ENCODE data around the gene ZIM2. TPM values are rescaled to one million over a fixed set of nuclear protein-coding genes. Genes with fewer than 3 reads are reported as not detected.
"Not testable (repeated sequence)": the region's sequence is repeated elsewhere in the genome, so short reads cannot be mapped to it uniquely, and the experiment has no call there.

The ZIM2 gene
- total RNA-seq, 4 donors from 2014 or later: 0.67 to 6.5 (median 1.8) TPM

DNA sequence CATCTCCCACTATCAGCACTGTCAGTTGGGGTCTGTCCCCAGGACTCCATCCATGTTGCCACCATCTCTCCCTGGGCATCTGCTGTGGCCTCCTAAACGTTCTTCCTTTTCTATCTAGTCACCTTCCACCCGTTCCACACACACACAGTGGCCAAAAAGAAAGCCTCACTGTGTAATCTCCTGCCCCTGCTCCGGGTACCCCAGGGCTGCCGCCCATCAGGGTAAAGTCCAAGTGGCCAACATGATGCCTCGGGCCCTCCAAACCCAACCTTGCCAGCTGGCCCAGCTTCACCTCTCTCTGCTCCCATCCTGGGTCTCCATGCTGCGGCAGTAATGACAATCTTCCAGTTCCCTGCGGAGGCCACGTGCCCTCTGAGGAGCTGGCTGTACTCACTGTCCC is 29.4 kb upstream of the ZIM2 start:
- Histone ChIP-seq H3K9me3 (no peaks in the 10 kb centered on the region), H3K4me3 (replicated peaks in 1 of 3) (no peak overlapping the region), H3K36me3 (no peaks in the 10 kb centered on the region), H3K4me1 (peaks cover 4 to 6% of the 10 kb centered on the region in 2 donors), H3K27ac (no peak overlapping the region), H3K27me3 (no peaks in the 10 kb centered on the region)
- TF ChIP-seq, protein P1, sequence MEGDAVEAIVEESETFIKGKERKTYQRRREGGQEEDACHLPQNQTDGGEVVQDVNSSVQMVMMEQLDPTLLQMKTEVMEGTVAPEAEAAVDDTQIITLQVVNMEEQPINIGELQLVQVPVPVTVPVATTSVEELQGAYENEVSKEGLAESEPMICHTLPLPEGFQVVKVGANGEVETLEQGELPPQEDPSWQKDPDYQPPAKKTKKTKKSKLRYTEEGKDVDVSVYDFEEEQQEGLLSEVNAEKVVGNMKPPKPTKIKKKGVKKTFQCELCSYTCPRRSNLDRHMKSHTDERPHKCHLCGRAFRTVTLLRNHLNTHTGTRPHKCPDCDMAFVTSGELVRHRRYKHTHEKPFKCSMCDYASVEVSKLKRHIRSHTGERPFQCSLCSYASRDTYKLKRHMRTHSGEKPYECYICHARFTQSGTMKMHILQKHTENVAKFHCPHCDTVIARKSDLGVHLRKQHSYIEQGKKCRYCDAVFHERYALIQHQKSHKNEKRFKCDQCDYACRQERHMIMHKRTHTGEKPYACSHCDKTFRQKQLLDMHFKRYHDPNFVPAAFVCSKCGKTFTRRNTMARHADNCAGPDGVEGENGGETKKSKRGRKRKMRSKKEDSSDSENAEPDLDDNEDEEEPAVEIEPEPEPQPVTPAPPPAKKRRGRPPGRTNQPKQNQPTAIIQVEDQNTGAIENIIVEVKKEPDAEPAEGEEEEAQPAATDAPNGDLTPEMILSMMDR (IDR thresholded peaks at IDR 0.05): no peak
- no peak for TF ChIP-seq POLR2A (IDR thresholded peaks at IDR 0.05)
- intact Hi-C loops (cut with DNase I): no loop called here
- 86 to 88% methylated on average over 8 of the region's 8 CpGs for WGBS, 2 donors
- no peak for DNase-seq

DNA sequence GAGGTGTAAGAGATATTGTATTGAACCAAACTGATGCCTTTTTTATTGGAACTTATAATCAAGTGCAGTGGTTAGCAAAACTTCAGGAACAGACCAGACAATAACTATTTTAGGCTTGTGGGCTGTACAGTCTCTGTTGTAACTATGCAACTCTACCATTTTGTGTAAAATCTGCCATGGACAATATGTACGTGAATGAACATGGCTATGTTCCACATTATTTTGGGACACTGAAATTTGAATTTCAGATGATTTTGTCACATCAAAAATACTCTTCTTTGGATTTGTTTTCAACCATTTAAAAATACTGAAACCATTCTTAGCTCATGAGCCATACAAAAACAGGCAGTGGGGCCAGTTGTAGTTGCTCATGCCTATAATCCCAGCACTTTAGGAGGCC is 27.9 kb upstream of the ZIM2 start:
- intact Hi-C loops (cut with DNase I): no loop called here
- Histone ChIP-seq H3K36me3 (no peaks in the 10 kb centered on the region), H3K27ac (no peak overlapping the region), H3K9me3 (no peaks in the 10 kb centered on the region), H3K27me3 (no peaks in the 10 kb centered on the region), H3K4me1 (peaks cover 4 to 6% of the 10 kb centered on the region in 2 donors), H3K4me3 (replicated peaks in 1 of 3) (no peak overlapping the region)
- TF ChIP-seq POLR2A (IDR thresholded peaks at IDR 0.05): no peak
- TF ChIP-seq, protein P1 (IDR thresholded peaks at IDR 0.05): no peak
- 97 to 100% methylated on average over 1 of the region's 1 CpG for WGBS, 2 donors
- no peak for DNase-seq

DNA sequence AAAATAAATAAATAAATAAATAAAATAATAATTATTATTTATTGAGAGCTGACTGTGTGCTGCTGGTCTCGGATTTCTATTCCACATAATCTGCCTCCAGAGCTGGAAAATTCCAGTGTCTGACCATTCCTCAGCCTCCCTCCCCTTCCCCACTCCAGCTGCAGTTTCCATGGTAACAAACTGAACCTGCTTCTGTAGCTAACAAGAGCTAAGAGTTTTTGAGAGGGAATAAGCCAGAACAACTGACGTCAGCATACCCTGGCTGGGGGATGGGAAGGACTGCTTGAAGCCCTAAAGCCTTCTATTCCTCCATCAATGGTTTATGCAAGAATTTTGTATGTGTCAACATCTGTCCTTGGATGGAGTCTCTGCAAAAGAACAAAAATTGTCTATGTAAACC is 26.0 kb upstream of the ZIM2 start:
- H3K36me3 ChIP-seq: no peaks in the 10 kb centered on the region
- no peak for TF ChIP-seq POLR2A (IDR thresholded peaks at IDR 0.05)
- TF ChIP-seq, protein P1 (IDR thresholded peaks at IDR 0.05): no peak
- peak overlapping the region in 1 of 3 donors; percentile 22 for H3K27ac ChIP-seq
- no peaks in the 10 kb centered on the region for H3K9me3 ChIP-seq
- intact Hi-C loops (cut with DNase I): no loop called here
- peak; percentile 81 to 90 for DNase-seq
- 10 to 12% methylated on average over 2 of the region's 2 CpGs for WGBS, 2 donors
- peaks cover 4 to 6% of the 10 kb centered on the region in 2 donors for H3K4me1 ChIP-seq
- no peaks in the 10 kb centered on the region for H3K27me3 ChIP-seq
- H3K4me3 ChIP-seq (replicated peaks in 1 of 3): no peak overlapping the region

DNA sequence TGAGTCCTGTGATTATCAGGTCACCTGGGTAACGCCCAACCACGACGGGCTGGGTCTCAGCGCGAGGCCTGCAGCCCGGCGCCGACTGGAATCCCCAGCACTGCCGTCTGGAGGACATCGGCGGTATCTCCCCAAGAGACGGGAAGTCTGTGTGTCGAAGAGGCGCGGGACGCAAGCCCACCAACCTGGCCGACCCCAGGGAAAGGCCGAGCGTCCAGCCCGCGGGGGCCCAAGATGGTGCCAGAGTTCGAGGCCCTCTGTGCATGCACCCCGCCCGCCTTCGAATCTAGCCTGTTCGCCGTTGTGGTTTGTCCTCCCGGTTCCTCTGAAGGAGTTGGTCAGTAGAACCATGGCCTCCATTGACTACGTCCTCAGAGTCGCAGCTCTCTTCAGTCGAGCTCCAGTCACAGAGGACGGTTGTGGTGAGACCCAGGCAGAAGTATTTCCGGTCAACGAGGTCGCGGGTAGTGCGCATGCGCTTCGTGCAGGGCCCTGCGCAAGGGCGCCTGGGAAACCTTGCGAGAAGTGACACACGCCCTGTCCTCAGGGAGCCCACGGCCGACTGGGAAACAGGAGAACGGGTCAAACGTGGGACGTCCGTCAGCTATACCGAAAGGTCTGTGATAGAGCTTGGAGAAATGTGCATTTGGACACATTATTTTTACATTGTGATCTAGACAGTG is 24.1 kb upstream of the ZIM2 start:
- no peak overlapping the region for H3K27ac ChIP-seq
- no peaks in the 10 kb centered on the region for H3K27me3 ChIP-seq
- no peak for DNase-seq
- TF ChIP-seq POLR2A (IDR thresholded peaks at IDR 0.05): no peak
- no peaks in the 10 kb centered on the region for H3K9me3 ChIP-seq
- H3K36me3 ChIP-seq: no peaks in the 10 kb centered on the region
- no peak overlapping the region for H3K4me3 ChIP-seq (replicated peaks in 1 of 3)
- intact Hi-C loops (cut with DNase I): no loop called here
- peaks cover 4 to 6% of the 10 kb centered on the region in 2 donors for H3K4me1 ChIP-seq
- WGBS, 2 donors: 73 to 77% methylated on average over 33 to 48 of the region's 50 CpGs

DNA sequence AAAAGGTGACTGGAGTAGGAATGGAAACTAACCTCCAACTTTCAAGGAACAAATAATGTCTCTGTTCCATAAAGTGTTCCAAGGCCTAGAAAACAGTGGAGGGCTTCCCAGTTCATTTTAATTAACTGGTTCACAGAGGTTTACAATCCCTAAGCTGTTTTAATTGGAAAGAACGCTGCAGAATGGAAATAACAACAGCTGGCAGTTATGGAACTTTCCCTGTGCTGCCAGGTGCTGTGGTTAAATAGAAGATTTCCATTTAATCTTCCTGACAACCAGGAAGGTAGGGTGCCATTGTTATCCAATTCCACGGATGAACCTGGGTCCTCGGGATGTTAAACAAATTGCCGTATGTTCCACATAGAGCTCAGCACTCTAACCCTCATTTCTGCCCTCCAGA is 22.2 kb upstream of the ZIM2 start:
- no peaks in the 10 kb centered on the region for H3K27me3 ChIP-seq
- H3K4me1 ChIP-seq: peaks cover 4 to 6% of the 10 kb centered on the region in 2 donors
- H3K4me3 ChIP-seq (replicated peaks in 1 of 3): no peak overlapping the region
- no peak for DNase-seq
- TF ChIP-seq, protein P1 (IDR thresholded peaks at IDR 0.05): no peak
- no peak for TF ChIP-seq POLR2A (IDR thresholded peaks at IDR 0.05)
- H3K27ac ChIP-seq: no peak overlapping the region
- no peaks in the 10 kb centered on the region for H3K36me3 ChIP-seq
- intact Hi-C loops (cut with DNase I): no loop called here
- WGBS, 2 donors: 85 to 88% methylated on average over 4 of the region's 4 CpGs
- H3K9me3 ChIP-seq: no peaks in the 10 kb centered on the region

DNA sequence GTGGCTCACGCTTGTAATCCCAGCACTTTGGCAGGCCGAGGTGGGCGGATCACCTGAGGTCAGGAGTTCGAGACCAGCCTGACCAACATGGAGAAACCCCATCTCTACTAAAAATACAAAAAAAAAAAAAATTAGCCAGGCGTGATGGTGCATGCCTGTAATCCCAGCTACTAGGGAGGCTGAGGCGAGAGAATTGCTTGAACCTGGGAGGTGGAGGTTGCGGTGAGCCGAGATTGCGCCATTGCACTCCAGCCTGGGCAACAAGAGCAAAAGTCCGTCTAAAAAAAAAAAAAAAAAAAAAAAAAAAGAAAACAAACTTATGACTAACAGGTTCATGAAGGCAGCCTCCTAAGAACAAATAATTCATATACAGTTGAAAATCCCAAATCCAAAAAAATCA is 19.9 kb upstream of the ZIM2 start:
- H3K27me3 ChIP-seq; intact Hi-C loops (cut with DNase I); H3K9me3 ChIP-seq; DNase-seq; H3K4me3 ChIP-seq (replicated peaks in 1 of 3); H3K36me3 ChIP-seq; H3K27ac ChIP-seq: not testable (repeated sequence)
- H3K4me1 ChIP-seq: peaks cover 0 to 16% of the 10 kb centered on the region in 2 donors
- 89 to 93% methylated on average over 10 of the region's 10 CpGs for WGBS, 2 donors
